Measurements from ENCODE around the gene KCTD8. TPM values are rescaled to one million over a fixed set of nuclear protein-coding genes. Genes with fewer than 3 reads are reported as not detected.

KCTD8 gene
- total RNA-seq, 6 experiments from 2014 or later: not detected

DNA sequence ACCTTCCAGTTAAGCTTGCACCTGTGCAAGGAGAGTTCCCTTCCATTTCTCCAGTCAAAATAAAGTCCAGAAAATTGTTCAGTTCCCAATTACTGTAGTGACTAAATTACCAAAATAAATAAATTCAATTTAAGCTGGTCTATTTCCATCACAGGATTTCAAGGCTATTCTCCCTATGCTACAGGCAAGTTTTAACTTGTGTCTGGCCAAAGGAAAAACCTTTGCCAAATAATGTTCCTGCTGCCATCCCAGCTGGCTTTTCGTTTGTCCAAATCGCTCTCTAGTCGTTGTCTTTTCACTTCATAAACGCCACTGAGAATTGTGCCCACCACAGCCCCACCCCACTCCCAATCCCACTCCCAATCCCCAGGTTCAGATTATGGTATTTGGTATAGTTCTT lies 2.4 kb downstream of the KCTD8 start:
- intact Hi-C loops (cut with DNase I): no loop called here
- peaks cover 0 to 3% (median 0%) of the 10 kb centered on the region in 4 donors for H3K36me3 ChIP-seq
- H3K27me3 ChIP-seq: peaks cover 10 to 28% of the 10 kb centered on the region in 2 donors
- H3K9me3 ChIP-seq: no peaks in the 10 kb centered on the region
- H3K4me1 ChIP-seq: peaks cover 0 to 17% (median 3%) of the 10 kb centered on the region in 4 donors
- ATAC-seq (no peak), DNase-seq (no peak)
- H3K4me3 ChIP-seq: no peak overlapping the region
- no peak overlapping the region for H3K27ac ChIP-seq
- no peak for TF ChIP-seq CTCF (IDR thresholded peaks at IDR 0.05)
- TF ChIP-seq POLR2A (IDR thresholded peaks at IDR 0.05): no peak
- WGBS (ENCODE audit: insufficient coverage, low coverage, low lambda C conversion rate, missing lambda C conversion rate): 0% methylated on average over 4 of the region's 4 CpGs

GRCh38 chr4:44438687-44439086 lies 9.9 kb downstream of the KCTD8 start:
- DNase-seq (no peak), ATAC-seq (no peak)
- intact Hi-C loops (cut with DNase I): no loop called here
- Histone ChIP-seq H3K27me3 (no peaks in the 10 kb centered on the region), H3K9me3 (no peaks in the 10 kb centered on the region), H3K36me3 (peaks cover 0 to 3% (median 0%) of the 10 kb centered on the region in 4 donors), H3K4me1 (no peaks in the 10 kb centered on the region), H3K27ac (no peak overlapping the region), H3K4me3 (no peak overlapping the region)
- TF ChIP-seq CTCF (IDR thresholded peaks at IDR 0.05): no peak

DNA sequence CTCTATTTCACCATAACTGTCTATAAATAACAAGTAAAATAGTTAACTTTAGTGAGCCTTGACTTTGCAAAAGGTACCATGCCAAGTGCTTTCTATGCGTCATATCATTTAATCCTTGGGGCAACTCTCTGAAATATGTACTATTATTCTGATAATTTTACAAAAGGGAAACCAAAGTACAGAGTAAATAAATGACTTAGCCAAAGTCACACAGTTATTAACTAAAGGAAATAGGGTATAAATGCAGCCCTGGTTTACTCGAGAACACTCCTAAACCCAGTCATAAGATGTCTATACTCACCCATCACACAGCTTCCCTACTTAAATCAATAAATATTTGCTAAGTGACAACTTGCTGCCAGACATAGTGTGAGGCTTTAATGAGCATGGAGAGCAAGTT lies 14.4 kb downstream of the KCTD8 start:
- DNase-seq (no peak), ATAC-seq (no peak)
- intact Hi-C loops (cut with DNase I): no loop called here
- Histone ChIP-seq H3K4me3 (no peak overlapping the region), H3K9me3 (no peaks in the 10 kb centered on the region), H3K27me3 (no peaks in the 10 kb centered on the region), H3K36me3 (no peaks in the 10 kb centered on the region), H3K27ac (no peak overlapping the region), H3K4me1 (no peaks in the 10 kb centered on the region)
- WGBS (ENCODE audit: insufficient coverage, low coverage, low lambda C conversion rate, missing lambda C conversion rate): 61% methylated on average over 2 of the region's 2 CpGs
- TF ChIP-seq POLR2A (IDR thresholded peaks at IDR 0.05) (no peak), CTCF (IDR thresholded peaks at IDR 0.05) (no peak)

GRCh38 chr4:44425614-44426208 lies 22.9 kb downstream of the KCTD8 start:
- DNase-seq (no peak), ATAC-seq (no peak)
- Histone ChIP-seq H3K4me3 (no peak overlapping the region), H3K9me3 (no peaks in the 10 kb centered on the region), H3K27ac (no peak overlapping the region), H3K36me3 (no peaks in the 10 kb centered on the region), H3K4me1 (no peaks in the 10 kb centered on the region), H3K27me3 (no peaks in the 10 kb centered on the region)
- 35% methylated on average over 2 of the region's 2 CpGs for WGBS (ENCODE audit: insufficient coverage, low coverage, low lambda C conversion rate, missing lambda C conversion rate)
- TF ChIP-seq CTCF (IDR thresholded peaks at IDR 0.05): peak in 3 of 4 donors; percentile 22 to 31 (median 27)
- TF ChIP-seq POLR2A (IDR thresholded peaks at IDR 0.05): no peak
- intact Hi-C loops (cut with DNase I): no loop called here

DNA sequence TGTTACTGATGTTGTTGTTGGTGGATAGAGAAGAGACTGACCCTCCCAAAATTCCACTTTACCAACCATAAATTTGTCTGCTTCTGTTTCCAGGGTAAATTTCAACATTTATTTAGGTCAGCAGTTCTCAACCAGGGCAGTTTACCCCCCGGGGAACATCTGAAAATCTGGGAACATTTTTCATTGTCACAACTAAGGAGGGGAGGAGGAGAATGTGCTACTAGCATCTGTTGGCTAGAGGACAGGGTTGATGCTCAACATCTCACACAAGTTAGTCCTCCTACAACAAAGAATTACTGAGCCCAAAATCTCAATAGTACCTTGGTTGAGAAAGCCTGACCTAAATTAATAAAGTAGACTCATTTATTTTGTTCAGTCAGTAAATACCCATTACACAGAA lies 25.7 kb downstream of the KCTD8 start:
- intact Hi-C loops (cut with DNase I): no loop called here
- 0% methylated on average over 1 of the region's 1 CpG for WGBS (ENCODE audit: insufficient coverage, low coverage, low lambda C conversion rate, missing lambda C conversion rate)
- no peaks in the 10 kb centered on the region for H3K27me3 ChIP-seq
- DNase-seq (no peak), ATAC-seq (no peak)
- no peaks in the 10 kb centered on the region for H3K36me3 ChIP-seq
- no peaks in the 10 kb centered on the region for H3K9me3 ChIP-seq
- H3K4me1 ChIP-seq: no peaks in the 10 kb centered on the region
- no peak for TF ChIP-seq CTCF (IDR thresholded peaks at IDR 0.05)
- no peak for TF ChIP-seq POLR2A (IDR thresholded peaks at IDR 0.05)
- no peak overlapping the region for H3K4me3 ChIP-seq
- no peak overlapping the region for H3K27ac ChIP-seq

Data from right lobe of liver (tissue), 6 donors.